Measurements from ENCODE around the gene ST8SIA5. TPM values are rescaled to one million over a fixed set of nuclear protein-coding genes. Genes with fewer than 3 reads are reported as not detected.

ST8SIA5 gene
- polyA plus RNA-seq, 1 experiment, result not detected

- ChIA-PET CTCF (interaction anchor here (3.0 to 10.1 kb wide), 4 partner anchors 11 to 511 kb away, joined by 22 to 135 read pairs (median 45); a partner anchor contains a TSS), POLR2A (no interaction called here)
- Histone ChIP-seq H3K27me3 (ENCODE audit: control insufficient read depth, insufficient read depth, low read length) (peaks cover 8% of the 10 kb centered on the region; the same call in 1 of the 2 replicates), H3K36me3 (ENCODE audit: control insufficient read depth, insufficient read depth, low read length) (no peaks in the 10 kb centered on the region), H3K4me3 (ENCODE audit: low read depth, low read length) (no peak overlapping the region)
- no peak for DNase-seq (ENCODE audit: low read depth)
- no peak for TF ChIP-seq CTCF (IDR thresholded peaks at IDR 0.05; ENCODE audit: insufficient read depth, low read depth, low read length)
These were observed 97.4 kb downstream of the ST8SIA5 start for GRCh38 chr18:46659484-46659883.

- Histone ChIP-seq H3K4me3 (ENCODE audit: low read depth, low read length) (no peak within 1 kb of the TSS), H3K27me3 (ENCODE audit: control insufficient read depth, insufficient read depth, low read length) (peaks cover 4% of the 10 kb centered on the region; the same call in 1 of the 2 replicates), H3K36me3 (ENCODE audit: control insufficient read depth, insufficient read depth, low read length) (no peaks in the 10 kb centered on the region)
- no peak for DNase-seq (ENCODE audit: low read depth)
- TF ChIP-seq CTCF (IDR thresholded peaks at IDR 0.05; ENCODE audit: insufficient read depth, low read depth, low read length), result no peak
- CTCF ChIA-PET, result interaction anchor here (0.5 to 10.1 kb wide), 29 partner anchors 8 to 862 kb away, joined by 3 to 135 read pairs (median 4); partner anchors contain the start of gene ATP5F1A
- POLR2A ChIA-PET, result no interaction called here
These were observed 99.5 kb downstream of the ST8SIA5 start, which contains the start of gene LOXHD1 for GRCh38 chr18:46657115-46657955. LOXHD1 (minus strand) TSS chr18:46657220; CDS start chr18:46657033, 187 bp downstream.

- no peak for TF ChIP-seq CTCF (IDR thresholded peaks at IDR 0.05; ENCODE audit: insufficient read depth, low read depth, low read length)
- CTCF ChIA-PET, result interaction anchor here (0.8 to 10.1 kb wide), 7 partner anchors 8 to 508 kb away, joined by 3 to 135 read pairs (median 10); a partner anchor contains a TSS
- Histone ChIP-seq H3K4me3 (ENCODE audit: low read depth, low read length) (no peak overlapping the region), H3K36me3 (ENCODE audit: control insufficient read depth, insufficient read depth, low read length) (no peaks in the 10 kb centered on the region), H3K27me3 (ENCODE audit: control insufficient read depth, insufficient read depth, low read length) (peaks cover 4% of the 10 kb centered on the region; the same call in 1 of the 2 replicates)
- no peak for DNase-seq (ENCODE audit: low read depth)
- POLR2A ChIA-PET, result no interaction called here
These were observed 100.3 kb downstream of the ST8SIA5 start for GRCh38 chr18:46656326-46657114.

GRCh38 chr18:46652372-46652771 lies 104.5 kb downstream of the ST8SIA5 start:
- no peak for TF ChIP-seq CTCF (IDR thresholded peaks at IDR 0.05; ENCODE audit: insufficient read depth, low read depth, low read length)
- H3K36me3 ChIP-seq (ENCODE audit: control insufficient read depth, insufficient read depth, low read length), result no peaks in the 10 kb centered on the region
- CTCF ChIA-PET, result interaction anchor here (1.2 to 1.5 kb wide), 2 partner anchors 9 to 371 kb away, joined by 4 to 6 read pairs; no protein-coding TSS in a partner anchor
- no peak overlapping the region for H3K4me3 ChIP-seq (ENCODE audit: low read depth, low read length)
- peaks cover 5% of the 10 kb centered on the region; the same call in 1 of the 2 replicates for H3K27me3 ChIP-seq (ENCODE audit: control insufficient read depth, insufficient read depth, low read length)
- DNase-seq (ENCODE audit: low read depth), result no peak
- POLR2A ChIA-PET, result no interaction called here
